ENCODE data around the gene OR51D1. TPM values are rescaled to one million over a fixed set of nuclear protein-coding genes. Genes with fewer than 3 reads are reported as not detected.

The OR51D1 gene
- total RNA-seq, 1 experiment from 2014 or later: not detected

DNA sequence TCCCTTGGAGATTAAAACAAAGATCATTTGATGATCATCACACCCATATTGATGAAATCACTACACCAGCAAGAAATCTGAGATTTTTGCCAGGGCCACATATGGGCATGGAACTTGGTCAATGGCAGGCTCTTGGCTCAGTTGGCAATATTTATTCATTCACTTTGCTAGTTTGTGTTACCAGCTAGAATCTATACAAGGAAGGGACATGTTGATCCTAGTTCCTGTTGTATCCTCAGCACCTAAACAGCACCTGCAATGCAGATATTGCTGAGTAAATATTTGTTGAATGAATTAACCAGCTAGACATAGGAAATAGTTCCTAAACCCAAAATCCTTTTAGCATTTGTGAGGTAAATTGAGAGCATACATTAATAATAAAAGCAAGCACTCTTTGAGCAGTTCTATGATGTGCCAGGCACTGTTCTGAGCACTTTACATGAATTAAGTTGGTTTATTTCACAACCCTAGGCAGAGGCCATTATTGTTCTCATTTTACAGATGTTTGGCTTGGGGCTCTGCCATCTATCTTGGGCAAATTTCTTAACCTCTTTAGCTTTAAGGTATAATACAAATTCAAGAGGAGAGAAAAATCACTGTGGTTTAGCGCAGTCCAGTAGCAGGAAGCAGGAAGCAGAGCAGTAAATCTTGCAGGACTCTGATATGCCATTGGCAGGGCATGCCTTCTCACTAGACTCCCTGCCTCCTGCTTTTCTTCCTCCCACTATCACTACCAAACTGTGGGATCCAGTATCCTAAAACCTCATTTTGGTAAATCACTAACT is 30.9 kb upstream of the OR51D1 start:
- Mint-ChIP-seq H3K9me3 (ENCODE audit: low read depth, unreplicated experiment) (no peaks in the 10 kb centered on the region), H3K27ac (ENCODE audit: unreplicated experiment) (no peak overlapping the region), H3K27me3 (ENCODE audit: unreplicated experiment) (no peaks in the 10 kb centered on the region), H3K36me3 (ENCODE audit: insufficient read depth, unreplicated experiment) (peaks cover 19% of the 10 kb centered on the region), H3K4me1 (ENCODE audit: low read depth, unreplicated experiment) (peaks cover 26% of the 10 kb centered on the region), H3K4me3 (ENCODE audit: low read depth, unreplicated experiment) (peak overlapping the region; percentile 88)
- BruUV-seq (replicated peaks): no TSS peak
- CTCF ChIA-PET: no interaction called here
- TF ChIP-seq, protein P1, sequence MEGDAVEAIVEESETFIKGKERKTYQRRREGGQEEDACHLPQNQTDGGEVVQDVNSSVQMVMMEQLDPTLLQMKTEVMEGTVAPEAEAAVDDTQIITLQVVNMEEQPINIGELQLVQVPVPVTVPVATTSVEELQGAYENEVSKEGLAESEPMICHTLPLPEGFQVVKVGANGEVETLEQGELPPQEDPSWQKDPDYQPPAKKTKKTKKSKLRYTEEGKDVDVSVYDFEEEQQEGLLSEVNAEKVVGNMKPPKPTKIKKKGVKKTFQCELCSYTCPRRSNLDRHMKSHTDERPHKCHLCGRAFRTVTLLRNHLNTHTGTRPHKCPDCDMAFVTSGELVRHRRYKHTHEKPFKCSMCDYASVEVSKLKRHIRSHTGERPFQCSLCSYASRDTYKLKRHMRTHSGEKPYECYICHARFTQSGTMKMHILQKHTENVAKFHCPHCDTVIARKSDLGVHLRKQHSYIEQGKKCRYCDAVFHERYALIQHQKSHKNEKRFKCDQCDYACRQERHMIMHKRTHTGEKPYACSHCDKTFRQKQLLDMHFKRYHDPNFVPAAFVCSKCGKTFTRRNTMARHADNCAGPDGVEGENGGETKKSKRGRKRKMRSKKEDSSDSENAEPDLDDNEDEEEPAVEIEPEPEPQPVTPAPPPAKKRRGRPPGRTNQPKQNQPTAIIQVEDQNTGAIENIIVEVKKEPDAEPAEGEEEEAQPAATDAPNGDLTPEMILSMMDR (IDR thresholded peaks at IDR 0.05; ENCODE audit: unreplicated experiment): no peak
- DNase-seq: no peak
- intact Hi-C loops (cut with micrococcal nuclease; ENCODE audit: unreplicated experiment): loop anchor here (5.0 kb wide), 2 partner anchors 114 to 419 kb away; no protein-coding TSS in a partner anchor

DNA sequence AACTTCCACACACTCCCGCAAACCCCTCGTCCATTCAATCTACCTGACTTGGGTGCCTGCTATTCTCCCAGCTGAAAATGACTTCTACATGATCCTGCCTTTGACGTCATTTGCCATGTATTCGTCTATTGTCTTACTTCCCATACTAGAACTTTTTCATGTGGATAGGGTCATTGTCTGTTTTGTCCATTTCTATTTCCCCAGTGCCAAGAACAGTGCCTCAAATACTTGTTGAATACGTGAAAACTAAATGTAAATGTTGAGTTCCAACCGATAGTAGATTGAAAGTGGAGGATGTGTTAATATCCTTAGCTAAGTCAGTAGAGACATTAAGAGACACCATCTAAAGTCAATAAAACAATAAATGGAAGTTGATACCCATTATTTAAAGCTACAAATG is 30.2 kb upstream of the OR51D1 start:
- no TSS peak for BruUV-seq (replicated peaks)
- Mint-ChIP-seq H3K36me3 (ENCODE audit: insufficient read depth, unreplicated experiment) (peaks cover 19% of the 10 kb centered on the region), H3K27me3 (ENCODE audit: unreplicated experiment) (no peaks in the 10 kb centered on the region), H3K27ac (ENCODE audit: unreplicated experiment) (peak overlapping the region; percentile 69), H3K4me1 (ENCODE audit: low read depth, unreplicated experiment) (peaks cover 26% of the 10 kb centered on the region), H3K4me3 (ENCODE audit: low read depth, unreplicated experiment) (peak overlapping the region; percentile 88), H3K9me3 (ENCODE audit: low read depth, unreplicated experiment) (no peaks in the 10 kb centered on the region)
- TF ChIP-seq, protein P1 (IDR thresholded peaks at IDR 0.05; ENCODE audit: unreplicated experiment): no peak
- no peak for DNase-seq
- CTCF ChIA-PET: no interaction called here
- intact Hi-C loops (cut with micrococcal nuclease; ENCODE audit: unreplicated experiment): loop anchor here (5.0 kb wide), 2 partner anchors 115 to 420 kb away; no protein-coding TSS in a partner anchor

DNA sequence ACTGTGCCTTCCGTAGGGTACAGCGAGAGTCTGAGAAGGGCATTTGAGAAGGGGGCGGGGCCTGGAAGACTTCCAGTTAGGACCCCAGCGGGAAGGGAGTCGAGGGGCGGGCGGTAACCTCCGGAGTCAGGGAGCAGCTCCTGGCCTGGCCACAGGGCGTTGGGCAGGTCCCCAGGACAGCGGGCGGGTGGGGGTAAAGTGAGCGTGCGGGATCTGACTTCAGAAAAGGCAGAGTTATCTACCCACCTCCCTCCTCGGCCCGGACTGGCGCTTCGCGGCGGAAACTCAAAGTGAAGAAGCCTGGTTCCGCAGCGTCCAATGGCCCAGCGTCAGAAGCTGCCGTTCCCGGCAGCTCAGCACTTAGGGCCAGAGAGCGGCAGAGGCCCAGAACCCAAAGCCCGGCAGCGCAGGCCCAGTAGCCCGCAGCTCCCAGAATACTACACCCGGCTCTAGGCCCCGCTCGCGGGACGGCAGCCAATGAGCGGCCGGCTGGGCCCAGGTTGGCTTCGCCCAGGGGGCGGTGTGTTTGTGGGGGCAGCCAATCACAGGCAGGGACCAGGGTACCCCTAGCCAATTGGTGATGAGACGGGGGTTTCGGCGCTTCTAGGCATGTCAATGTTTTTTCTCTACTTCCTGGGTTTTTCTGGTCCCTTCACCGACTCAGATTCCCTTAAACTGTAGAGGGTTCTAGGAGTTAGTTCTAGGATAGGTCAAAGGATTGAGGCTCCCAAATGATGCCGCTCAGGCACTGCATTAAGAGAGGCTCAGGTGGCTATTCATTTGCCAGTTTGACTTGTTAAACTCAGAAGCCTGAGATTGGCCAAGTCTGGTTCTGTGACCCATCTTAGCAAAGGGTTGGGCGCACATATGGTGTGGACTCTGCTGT is 29.3 kb upstream of the OR51D1 start, which contains the start of gene TRIM68:
Gene TRIM68, minus strand, starts transcription at position 451 of the 886 bp plus-strand sequence. CDS start 2,727 bp downstream, outside the sequence.
- TSS peak; percentile 75 for BruUV-seq (replicated peaks)
- DNase-seq: peak; percentile 96
- Mint-ChIP-seq H3K9me3 (ENCODE audit: low read depth, unreplicated experiment) (no peaks in the 10 kb centered on the region), H3K4me3 (ENCODE audit: low read depth, unreplicated experiment) (peak within 1 kb of the TSS; percentile 88), H3K27ac (ENCODE audit: unreplicated experiment) (peak within 1 kb of the TSS; percentile 69), H3K27me3 (ENCODE audit: unreplicated experiment) (no peaks in the 10 kb centered on the region), H3K4me1 (ENCODE audit: low read depth, unreplicated experiment) (peaks cover 26% of the 10 kb centered on the region), H3K36me3 (ENCODE audit: insufficient read depth, unreplicated experiment) (peaks cover 19% of the 10 kb centered on the region)
- CTCF ChIA-PET: interaction anchor here (0.6 to 0.7 kb wide), 2 partner anchors 37 to 426 kb away, joined by 3 read pairs; no protein-coding TSS in a partner anchor
- intact Hi-C loops (cut with micrococcal nuclease; ENCODE audit: unreplicated experiment): loop anchor here (5.0 kb wide), 2 partner anchors 116 to 421 kb away; no protein-coding TSS in a partner anchor
- TF ChIP-seq, protein P1 (IDR thresholded peaks at IDR 0.05; ENCODE audit: unreplicated experiment): no peak

DNA sequence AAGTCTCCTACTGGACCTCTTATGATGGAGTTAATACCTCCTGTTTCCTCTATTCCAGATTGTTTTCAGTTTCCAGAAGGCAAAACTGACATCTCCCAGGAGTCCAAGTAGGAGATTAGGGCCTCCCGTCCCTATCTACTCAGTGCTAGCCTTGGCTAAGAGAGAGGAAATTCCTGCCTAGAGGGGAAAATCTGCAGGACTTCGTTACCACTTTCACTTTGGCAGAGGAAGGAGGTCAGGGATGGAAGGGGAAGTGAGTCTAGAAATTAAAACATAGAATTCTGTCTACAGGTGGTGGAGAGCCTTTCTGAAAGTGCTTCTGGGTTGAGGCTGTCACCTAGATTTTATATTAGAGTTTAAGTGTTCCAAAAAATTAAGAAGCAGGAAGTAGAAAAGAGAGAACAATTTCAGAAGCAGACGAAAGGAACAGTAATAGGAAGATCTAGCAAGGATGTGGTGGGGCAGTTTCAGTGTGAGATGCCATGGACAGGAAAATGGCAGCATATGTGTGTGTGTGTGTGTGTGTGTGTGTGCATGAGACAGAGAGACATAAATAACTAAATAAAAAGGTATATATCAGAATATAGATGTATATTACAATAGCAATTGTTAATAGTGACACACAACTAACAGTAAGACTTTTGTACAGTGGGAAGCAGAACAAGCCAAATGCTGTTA is 26.9 kb upstream of the OR51D1 start:
- TF ChIP-seq, protein P1 (IDR thresholded peaks at IDR 0.05; ENCODE audit: unreplicated experiment): no peak
- intact Hi-C loops (cut with micrococcal nuclease; ENCODE audit: unreplicated experiment): no loop called here
- no TSS peak for BruUV-seq (replicated peaks)
- Mint-ChIP-seq H3K9me3 (ENCODE audit: low read depth, unreplicated experiment) (no peaks in the 10 kb centered on the region), H3K27ac (ENCODE audit: unreplicated experiment) (no peak overlapping the region), H3K27me3 (ENCODE audit: unreplicated experiment) (peaks cover 9% of the 10 kb centered on the region), H3K4me3 (ENCODE audit: low read depth, unreplicated experiment) (no peak overlapping the region), H3K4me1 (ENCODE audit: low read depth, unreplicated experiment) (peaks cover 26% of the 10 kb centered on the region), H3K36me3 (ENCODE audit: insufficient read depth, unreplicated experiment) (peaks cover 15% of the 10 kb centered on the region)
- CTCF ChIA-PET: no interaction called here
- DNase-seq: no peak

All from Calu3 (cell line).